Measurements from ENCODE around the gene CPLX3.

Gene CPLX3

DNA sequence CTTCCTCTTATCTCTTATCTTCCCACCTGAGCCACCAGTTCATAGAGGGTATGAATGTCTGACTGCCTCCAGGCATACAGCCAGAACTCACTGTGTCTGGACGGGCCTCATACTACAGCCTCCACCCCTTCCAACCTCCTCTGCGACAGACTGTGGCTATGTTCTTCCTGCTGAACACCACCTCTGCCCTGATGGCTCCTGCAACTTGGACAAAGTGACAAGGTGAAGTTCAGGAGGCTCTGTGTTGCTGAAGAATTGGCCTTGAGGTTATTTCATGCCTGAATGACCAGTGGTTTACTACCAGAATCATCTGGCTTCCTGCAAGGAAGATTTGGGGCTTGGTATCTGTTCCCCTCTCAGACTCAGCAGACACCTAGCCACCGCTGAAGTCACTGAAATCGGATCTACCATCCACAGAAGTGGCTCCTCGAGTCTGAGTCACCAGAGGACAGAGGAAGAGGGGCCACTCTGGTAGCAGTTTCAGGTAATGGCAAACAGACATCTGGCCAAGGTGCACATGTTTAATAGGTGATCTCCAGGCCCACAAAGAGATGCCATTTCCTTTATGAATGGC lies 30.7 kb downstream of the CPLX3 start:
- peaks cover 17% of the 10 kb centered on the region for H3K36me3 ChIP-seq (ENCODE audit: control insufficient read depth, insufficient read depth, low read length)
- no peaks in the 10 kb centered on the region for H3K27me3 ChIP-seq (replicated peaks; ENCODE audit: control insufficient read depth, insufficient read depth, low read length)
- TF ChIP-seq, protein P1, sequence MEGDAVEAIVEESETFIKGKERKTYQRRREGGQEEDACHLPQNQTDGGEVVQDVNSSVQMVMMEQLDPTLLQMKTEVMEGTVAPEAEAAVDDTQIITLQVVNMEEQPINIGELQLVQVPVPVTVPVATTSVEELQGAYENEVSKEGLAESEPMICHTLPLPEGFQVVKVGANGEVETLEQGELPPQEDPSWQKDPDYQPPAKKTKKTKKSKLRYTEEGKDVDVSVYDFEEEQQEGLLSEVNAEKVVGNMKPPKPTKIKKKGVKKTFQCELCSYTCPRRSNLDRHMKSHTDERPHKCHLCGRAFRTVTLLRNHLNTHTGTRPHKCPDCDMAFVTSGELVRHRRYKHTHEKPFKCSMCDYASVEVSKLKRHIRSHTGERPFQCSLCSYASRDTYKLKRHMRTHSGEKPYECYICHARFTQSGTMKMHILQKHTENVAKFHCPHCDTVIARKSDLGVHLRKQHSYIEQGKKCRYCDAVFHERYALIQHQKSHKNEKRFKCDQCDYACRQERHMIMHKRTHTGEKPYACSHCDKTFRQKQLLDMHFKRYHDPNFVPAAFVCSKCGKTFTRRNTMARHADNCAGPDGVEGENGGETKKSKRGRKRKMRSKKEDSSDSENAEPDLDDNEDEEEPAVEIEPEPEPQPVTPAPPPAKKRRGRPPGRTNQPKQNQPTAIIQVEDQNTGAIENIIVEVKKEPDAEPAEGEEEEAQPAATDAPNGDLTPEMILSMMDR (IDR thresholded peaks at IDR 0.05; ENCODE audit: insufficient read depth, low read length, poor library complexity, severe bottlenecking), result no peak
- DNase-seq (ENCODE audit: extremely low read depth, insufficient read length), result peak; percentile 62
- peak overlapping the region; percentile 16; the same call in 1 of the 2 replicates for H3K4me3 ChIP-seq (replicated peaks; ENCODE audit: low read depth, low read length)

DNA sequence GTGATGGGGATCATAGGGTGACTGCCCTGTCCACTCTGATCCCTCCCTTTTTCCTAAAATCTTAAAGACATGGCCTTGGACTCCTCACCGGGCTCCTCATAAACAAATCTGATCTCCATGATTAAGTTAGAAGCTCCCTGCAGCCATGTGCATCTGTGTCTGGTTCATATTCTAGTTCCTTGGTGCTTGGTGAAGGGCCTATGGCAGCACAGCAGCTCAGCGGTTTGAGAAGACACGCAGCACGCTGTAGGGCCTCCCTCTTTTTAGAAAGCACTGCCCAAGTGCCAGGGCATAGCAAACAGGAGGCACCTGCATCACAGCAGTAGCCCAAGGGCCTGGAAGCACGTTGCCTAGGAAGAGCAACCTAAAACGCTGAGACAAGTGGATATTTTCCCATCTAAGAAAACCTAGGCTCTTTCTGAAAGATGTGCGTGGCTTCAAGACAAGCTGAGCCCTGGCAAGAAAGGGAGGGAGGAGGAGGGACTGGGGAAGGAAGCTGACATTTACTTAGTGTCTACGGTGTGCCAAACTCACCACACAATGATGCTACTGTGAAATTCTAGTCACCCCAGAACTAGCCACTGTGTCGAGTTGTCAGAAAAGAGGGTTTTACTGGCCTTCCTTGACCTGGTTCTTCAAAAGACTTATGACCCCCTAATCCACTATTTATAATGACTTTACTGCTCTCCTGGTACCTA lies 31.4 kb downstream of the CPLX3 start:
- Histone ChIP-seq H3K4me3 (replicated peaks; ENCODE audit: low read depth, low read length) (peak overlapping the region; percentile 12), H3K27me3 (replicated peaks; ENCODE audit: control insufficient read depth, insufficient read depth, low read length) (no peaks in the 10 kb centered on the region), H3K36me3 (ENCODE audit: control insufficient read depth, insufficient read depth, low read length) (peaks cover 11% of the 10 kb centered on the region)
- DNase-seq (ENCODE audit: extremely low read depth, insufficient read length), result peak; percentile 38
- TF ChIP-seq, protein P1 (IDR thresholded peaks at IDR 0.05; ENCODE audit: insufficient read depth, low read length, poor library complexity, severe bottlenecking), result no peak

DNA sequence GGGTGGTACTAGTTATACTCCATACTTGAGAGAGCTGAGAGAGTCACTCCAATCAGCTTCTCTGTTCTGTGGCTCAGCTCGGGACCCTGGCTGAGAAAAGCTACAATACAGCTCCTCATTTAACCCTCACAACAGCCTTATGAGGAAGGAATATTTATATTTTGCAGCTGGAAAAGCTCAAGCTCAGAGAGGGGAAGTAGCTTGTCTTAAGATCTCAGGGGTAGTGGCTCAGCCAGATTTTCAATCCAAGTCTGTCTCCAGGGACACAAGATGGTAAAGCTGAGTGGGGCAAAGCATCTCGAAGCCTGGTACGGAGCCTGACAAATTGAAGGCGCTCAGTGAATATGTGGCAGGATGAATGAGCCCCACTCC lies 31.9 kb downstream of the CPLX3 start:
- TF ChIP-seq, protein P1 (IDR thresholded peaks at IDR 0.05; ENCODE audit: insufficient read depth, low read length, poor library complexity, severe bottlenecking), result no peak
- DNase-seq (ENCODE audit: extremely low read depth, insufficient read length), result no peak
- Histone ChIP-seq H3K4me3 (replicated peaks; ENCODE audit: low read depth, low read length) (peak overlapping the region; percentile 6), H3K27me3 (replicated peaks; ENCODE audit: control insufficient read depth, insufficient read depth, low read length) (no peaks in the 10 kb centered on the region), H3K36me3 (ENCODE audit: control insufficient read depth, insufficient read depth, low read length) (peaks cover 5% of the 10 kb centered on the region)

DNA sequence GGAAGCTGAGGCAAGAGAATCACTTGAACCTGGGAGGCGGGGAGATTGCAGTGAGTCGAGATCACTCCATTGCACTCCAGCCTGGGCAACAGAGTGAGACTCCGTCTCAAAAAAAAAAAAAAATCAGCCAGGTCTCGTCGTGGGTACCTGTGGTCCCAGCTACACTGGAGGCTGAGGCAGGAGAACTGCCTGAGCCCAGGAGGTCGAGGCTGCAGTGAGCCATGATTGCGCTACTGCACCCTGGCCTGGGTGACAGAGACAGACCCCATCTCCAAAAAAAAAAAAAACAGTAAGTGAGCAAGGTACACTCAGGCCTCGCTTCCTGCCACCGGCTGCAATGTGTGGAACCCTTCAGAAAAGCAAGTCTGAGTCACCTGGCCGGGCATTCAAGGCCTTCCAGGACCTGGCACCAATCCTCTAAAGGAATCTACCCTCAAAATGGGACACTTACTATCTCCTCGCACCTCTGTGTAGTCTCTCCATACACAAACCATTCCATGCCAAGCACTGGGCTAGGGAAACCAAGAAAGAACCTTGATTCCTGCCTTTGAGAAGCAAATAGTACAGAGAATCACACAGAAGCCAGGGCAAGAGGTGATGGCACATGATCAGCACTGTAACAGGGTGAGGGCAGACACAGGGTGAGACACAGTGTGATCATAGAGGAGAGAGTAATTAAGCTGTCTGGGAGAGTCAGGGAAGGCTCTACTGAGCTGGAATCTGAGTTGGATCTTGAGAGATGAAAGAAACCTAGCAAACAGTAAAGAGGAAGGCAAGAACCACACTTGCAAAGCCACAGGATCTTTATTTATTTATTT lies 37.0 kb downstream of the CPLX3 start:
- Histone ChIP-seq H3K4me3 (replicated peaks; ENCODE audit: low read depth, low read length) (no peak overlapping the region), H3K27me3 (replicated peaks; ENCODE audit: control insufficient read depth, insufficient read depth, low read length) (no peaks in the 10 kb centered on the region), H3K36me3 (ENCODE audit: control insufficient read depth, insufficient read depth, low read length) (peaks cover 7% of the 10 kb centered on the region)
- DNase-seq (ENCODE audit: extremely low read depth, insufficient read length), result no peak
- TF ChIP-seq, protein P1 (IDR thresholded peaks at IDR 0.05; ENCODE audit: insufficient read depth, low read length, poor library complexity, severe bottlenecking), result no peak

DNA sequence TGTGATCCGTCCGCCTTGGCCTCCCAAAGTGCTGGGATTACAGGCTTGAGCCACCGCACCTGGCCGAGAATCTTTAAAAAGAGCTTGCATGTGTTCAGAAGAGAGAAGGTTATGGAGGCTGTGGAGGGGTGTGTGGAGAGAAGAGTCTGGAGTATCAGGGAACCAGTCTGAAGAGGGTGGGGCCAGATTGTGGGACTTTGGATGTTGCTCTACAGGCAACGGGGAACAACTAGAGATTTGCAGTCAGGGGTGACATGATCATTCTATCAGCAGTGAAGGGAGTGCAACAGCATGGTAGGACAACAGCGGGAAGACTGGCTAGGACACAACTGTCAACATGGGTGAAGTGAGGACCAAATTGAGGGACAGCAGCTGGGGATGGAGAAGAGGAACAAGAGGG lies 37.9 kb downstream of the CPLX3 start:
- DNase-seq (ENCODE audit: extremely low read depth, insufficient read length), result no peak
- TF ChIP-seq, protein P1 (IDR thresholded peaks at IDR 0.05; ENCODE audit: insufficient read depth, low read length, poor library complexity, severe bottlenecking), result no peak
- Histone ChIP-seq H3K4me3 (replicated peaks; ENCODE audit: low read depth, low read length) (no peak overlapping the region), H3K27me3 (replicated peaks; ENCODE audit: control insufficient read depth, insufficient read depth, low read length) (no peaks in the 10 kb centered on the region), H3K36me3 (ENCODE audit: control insufficient read depth, insufficient read depth, low read length) (peaks cover 9% of the 10 kb centered on the region)

All from GM06990 (cell line).